H9 (cell line): ENCODE results near the gene PRPF8. TPM values are rescaled to one million over a fixed set of nuclear protein-coding genes. Genes with fewer than 3 reads are reported as not detected.

Source experiments
- DNase-seq: peaks from one replicate; pipeline ENCODE4 v3.0.0-alpha.2; 2017
- H2AFZ ChIP-seq: one replicate; pipeline ENCODE4 v1.6.1; 2013; ENCODE audit warnings: mild to moderate bottlenecking, low read length, control low read depth, moderate library complexity
- H2AK5ac ChIP-seq: 2 replicates; pipeline ENCODE4 v1.6.1; 2013; ENCODE audit warnings: low read length, control low read depth, mixed read lengths; ENCODE audit not compliant: insufficient read length
- H2BK120ac ChIP-seq: one replicate; pipeline ENCODE4 v1.6.1; 2013; ENCODE audit warnings: low read depth, mild to moderate bottlenecking, low read length, control low read depth, inconsistent platforms; ENCODE audit not compliant: poor library complexity, severe bottlenecking
- H2BK12ac ChIP-seq: 2 replicates; pipeline ENCODE4 v1.6.1; 2013; ENCODE audit warnings: low read length, control low read depth, mixed read lengths, low read depth; ENCODE audit not compliant: insufficient read length
- H2BK15ac ChIP-seq: 2 replicates; pipeline ENCODE4 v1.6.1; 2013; ENCODE audit warnings: low read depth, low read length, control low read depth
- H2BK20ac ChIP-seq: one replicate; pipeline ENCODE4 v1.6.1; 2013; ENCODE audit warnings: low read depth, mild to moderate bottlenecking, low read length, control low read depth, inconsistent platforms; ENCODE audit not compliant: poor library complexity, severe bottlenecking
- H2BK5ac ChIP-seq: 2 replicates; pipeline ENCODE4 v1.6.1; 2013; ENCODE audit warnings: low read length, control low read depth, mixed read lengths; ENCODE audit not compliant: insufficient read length
- H3K14ac ChIP-seq: 2 replicates; pipeline ENCODE4 v1.6.1; 2013; ENCODE audit warnings: low read length, control low read depth; ENCODE audit not compliant: insufficient read depth
- H3K18ac ChIP-seq: 2 replicates; pipeline ENCODE4 v1.6.1; 2013; ENCODE audit warnings: low read depth, mild to moderate bottlenecking, mixed read lengths, low read length, control low read depth; ENCODE audit not compliant: insufficient read length
- H3K23ac ChIP-seq: 2 replicates; pipeline ENCODE4 v1.6.1; 2013; ENCODE audit warnings: low read length, control low read depth, mixed read lengths, low read depth; ENCODE audit not compliant: insufficient read length
- H3K23me2 ChIP-seq: 2 replicates; pipeline ENCODE4 v1.6.1; 2013; ENCODE audit warnings: low read depth, mild to moderate bottlenecking, mixed read lengths, low read length, control low read depth; ENCODE audit not compliant: insufficient read length, poor library complexity, severe bottlenecking
- H3K27ac ChIP-seq: 2 replicates; pipeline ENCODE4 v1.5.1; 2013; ENCODE audit warnings: low read length, control low read depth, mixed read lengths, low read depth; ENCODE audit not compliant: insufficient read length
- H3K27me3 ChIP-seq: 2 replicates; pipeline ENCODE4 v1.6.1; 2013; ENCODE audit warnings: low read length, control low read depth, inconsistent platforms; ENCODE audit not compliant: insufficient read depth
- H3K4ac ChIP-seq: 2 replicates; pipeline ENCODE4 v1.6.1; 2013; ENCODE audit warnings: low read depth, mild to moderate bottlenecking, control low read depth, inconsistent platforms, low read length, moderate library complexity
- H3K4me1 ChIP-seq: 2 replicates; pipeline ENCODE4 v1.6.1; 2013; ENCODE audit warnings: low read length, control low read depth, inconsistent platforms; ENCODE audit not compliant: insufficient read depth
- H3K4me2 ChIP-seq: 2 replicates; pipeline ENCODE4 v1.6.1; 2013; ENCODE audit warnings: low read length, control low read depth, mixed read lengths; ENCODE audit not compliant: insufficient read length, insufficient read depth
- H3K56ac ChIP-seq: 2 replicates; pipeline ENCODE4 v1.6.1; 2013; ENCODE audit warnings: low read depth, mild to moderate bottlenecking, mixed read lengths, low read length, control low read depth; ENCODE audit not compliant: insufficient read length
- H3K79me1 ChIP-seq: 2 replicates; pipeline ENCODE4 v1.6.1; 2013; ENCODE audit warnings: low read depth, mild to moderate bottlenecking, moderate library complexity, low read length, control low read depth, inconsistent platforms; ENCODE audit not compliant: insufficient read depth, poor library complexity, severe bottlenecking
- H3K79me2 ChIP-seq: 2 replicates; pipeline ENCODE4 v1.6.1; 2013; ENCODE audit warnings: low read length, control low read depth, inconsistent platforms; ENCODE audit not compliant: insufficient read depth
- H3K9ac ChIP-seq: 2 replicates; pipeline ENCODE4 v1.6.1; 2013; ENCODE audit warnings: low read length, control low read depth, mixed read lengths; ENCODE audit not compliant: insufficient read length; ENCODE audit errors: extremely low read depth
- H3K9me3 ChIP-seq: one replicate; pipeline ENCODE4 v1.6.1; 2013; ENCODE audit warnings: low read depth, low read length, inconsistent platforms; ENCODE audit not compliant: control insufficient read depth
- H3T11ph ChIP-seq: one replicate; pipeline ENCODE4 v1.6.1; 2013; ENCODE audit warnings: mild to moderate bottlenecking, low read length, control low read depth, inconsistent platforms
- H4K20me1 ChIP-seq: one replicate; pipeline ENCODE4 v1.6.1; 2013; ENCODE audit not compliant: control insufficient read depth, insufficient read length, insufficient read depth
- H4K5ac ChIP-seq: 2 replicates; pipeline ENCODE4 v1.6.1; 2013; ENCODE audit warnings: low read depth, mild to moderate bottlenecking, mixed read lengths, low read length, control low read depth; ENCODE audit not compliant: insufficient read length
- H4K8ac ChIP-seq: replicated peaks from 2 replicates; pipeline ENCODE4 v1.6.1; 2013; ENCODE audit warnings: low read length, control low read depth, mixed read lengths, low read depth; ENCODE audit not compliant: insufficient read length
- H4K91ac ChIP-seq: 2 replicates; pipeline ENCODE4 v1.6.1; 2013; ENCODE audit warnings: low read depth, mild to moderate bottlenecking, moderate library complexity, mixed read lengths, low read length, control low read depth; ENCODE audit not compliant: insufficient read length
- H3K27ac Mint-ChIP-seq, 3 experiments: 2 replicates in 2 of 3; 3 replicates in 1 of 3; pipeline ENCODE4 v1.8.0; 2020 to 2021; ENCODE audit warnings: mixed read lengths in 3 of 3, mild to moderate bottlenecking in 1 of 3, moderate library complexity in 1 of 3
- H3K27me3 Mint-ChIP-seq: 2 replicates; pipeline ENCODE4 v1.8.0; 2021; ENCODE audit warnings: low read depth, mild to moderate bottlenecking, moderate library complexity, mixed read lengths
- H3K36me3 Mint-ChIP-seq, 3 experiments: 2 replicates in 2 of 3; 3 replicates in 1 of 3; pipeline ENCODE4 v1.8.0; 2020 to 2021; ENCODE audit warnings: low read depth in 3 of 3, mixed read lengths in 3 of 3; ENCODE audit not compliant: insufficient read depth in 1 of 3
- H3K4me1 Mint-ChIP-seq, 2 experiments: 2 replicates each; pipeline ENCODE4 v1.8.0; 2020; ENCODE audit warnings: mixed read lengths in 2 of 2
- H3K4me3 Mint-ChIP-seq, 2 experiments: 2 replicates in 1 of 2; 3 replicates in 1 of 2; pipeline ENCODE4 v1.8.0; 2020 to 2021; ENCODE audit warnings: mild to moderate bottlenecking in 2 of 2, mixed read lengths in 2 of 2, moderate library complexity in 1 of 2
- H3K9me3 Mint-ChIP-seq, 2 experiments: 2 replicates in 1 of 2; 3 replicates in 1 of 2; pipeline ENCODE4 v1.8.0; 2020; ENCODE audit warnings: mild to moderate bottlenecking in 2 of 2, mixed read lengths in 2 of 2, moderate library complexity in 1 of 2
- WGBS: extraction: QIAGEN DNeasy Blood & Tissue Kit; methylation state at CpG from one replicate; pipeline ENCODE4 v1.1.7; 2013; ENCODE audit warnings: missing lambda C conversion rate, low lambda C conversion rate, mixed read lengths; ENCODE audit not compliant: insufficient read length; ENCODE audit errors: extremely low coverage; 5-methylcytosine and 5-hydroxymethylcytosine counted together
- total RNA-seq: library from RNA; stranded (reverse); gene quantifications from 2 replicates; pipeline ENCODE4 v1.2.1, GENCODE V29; 2021
- TF ChIP-seq, protein P1 (sequence below): fragments of 200-600 bp; sonication (generic); conservative IDR thresholded peaks from 3 replicates; pipeline ENCODE4 v1.8.0; 2021; ENCODE audit warnings: antibody characterized with exemption, mild to moderate bottlenecking

Gene PRPF8
- total RNA-seq, 1 experiment from 2014 or later: 408 TPM

DNA sequence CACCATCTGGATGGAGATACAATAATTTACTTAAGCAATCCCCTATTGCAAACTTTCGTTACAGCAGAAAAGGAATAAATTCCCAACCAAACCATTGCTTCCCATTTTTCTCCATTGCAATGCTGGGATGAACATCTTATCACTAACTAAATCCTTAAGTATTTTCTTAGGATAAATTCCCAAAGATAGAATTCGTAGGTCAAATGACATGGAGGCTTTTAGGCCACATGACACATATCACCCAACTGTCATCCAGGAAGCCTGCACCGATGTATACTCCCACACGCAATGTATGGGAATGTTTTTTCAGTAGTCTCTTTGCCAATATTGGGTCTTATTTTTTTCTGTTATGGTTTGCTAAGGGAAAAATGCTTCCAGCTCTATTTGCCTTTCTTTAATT, 27.1 kb upstream of the PRPF8 start:
- H3K27me3 Mint-ChIP-seq: peaks cover 3% of the 10 kb centered on the region
- Histone ChIP-seq H4K5ac (no peak overlapping the region), H3K14ac (no peak overlapping the region), H4K20me1 (no peaks in the 10 kb centered on the region), H4K91ac (no peak overlapping the region), H2BK15ac (no peak overlapping the region), H3K79me1 (no peaks in the 10 kb centered on the region), H4K8ac (no peak overlapping the region), H2BK12ac (no peak overlapping the region), H3K23ac (no peak overlapping the region), H3T11ph (no peak overlapping the region), H3K9ac (no peak overlapping the region), H3K79me2 (no peaks in the 10 kb centered on the region), H2BK120ac (no peak overlapping the region), H3K27me3 (no peaks in the 10 kb centered on the region), H3K4me1 (peaks cover 2% of the 10 kb centered on the region; the same call in 1 of the 2 replicates), H2AFZ (no peak overlapping the region), H2AK5ac (no peak overlapping the region), H3K4me2 (no peak overlapping the region), H2BK5ac (no peak overlapping the region), H3K18ac (no peak overlapping the region), H3K56ac (no peak overlapping the region), H3K27ac (no peak overlapping the region), H3K23me2 (peaks cover 28% of the 10 kb centered on the region), H3K9me3 (no peaks in the 10 kb centered on the region), H3K4ac (no peak overlapping the region), H2BK20ac (no peak overlapping the region)
- DNase-seq: no peak
- H3K36me3 Mint-ChIP-seq: peaks cover 0 to 13% (median 2%) of the 10 kb centered on the region in 3 experiments; a peak in 3 of 7 replicates
- TF ChIP-seq, protein P1, sequence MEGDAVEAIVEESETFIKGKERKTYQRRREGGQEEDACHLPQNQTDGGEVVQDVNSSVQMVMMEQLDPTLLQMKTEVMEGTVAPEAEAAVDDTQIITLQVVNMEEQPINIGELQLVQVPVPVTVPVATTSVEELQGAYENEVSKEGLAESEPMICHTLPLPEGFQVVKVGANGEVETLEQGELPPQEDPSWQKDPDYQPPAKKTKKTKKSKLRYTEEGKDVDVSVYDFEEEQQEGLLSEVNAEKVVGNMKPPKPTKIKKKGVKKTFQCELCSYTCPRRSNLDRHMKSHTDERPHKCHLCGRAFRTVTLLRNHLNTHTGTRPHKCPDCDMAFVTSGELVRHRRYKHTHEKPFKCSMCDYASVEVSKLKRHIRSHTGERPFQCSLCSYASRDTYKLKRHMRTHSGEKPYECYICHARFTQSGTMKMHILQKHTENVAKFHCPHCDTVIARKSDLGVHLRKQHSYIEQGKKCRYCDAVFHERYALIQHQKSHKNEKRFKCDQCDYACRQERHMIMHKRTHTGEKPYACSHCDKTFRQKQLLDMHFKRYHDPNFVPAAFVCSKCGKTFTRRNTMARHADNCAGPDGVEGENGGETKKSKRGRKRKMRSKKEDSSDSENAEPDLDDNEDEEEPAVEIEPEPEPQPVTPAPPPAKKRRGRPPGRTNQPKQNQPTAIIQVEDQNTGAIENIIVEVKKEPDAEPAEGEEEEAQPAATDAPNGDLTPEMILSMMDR: no peak
- H3K27ac Mint-ChIP-seq: no peak overlapping the region
- no peak overlapping the region; a peak in 1 of 5 replicates for H3K4me3 Mint-ChIP-seq
- H3K9me3 Mint-ChIP-seq: no peaks in the 10 kb centered on the region; a peak in 1 of 5 replicates
- no CpG with 5 or more reads among the region's 4 CpGs for WGBS
- H3K4me1 Mint-ChIP-seq: peaks cover 27 to 33% of the 10 kb centered on the region in 2 experiments
